GM19455 (cell line): ENCODE results near the gene RGL3.
"Not testable (repeated sequence)": the region's sequence is repeated elsewhere in the genome, so short reads cannot be mapped to it uniquely, and the experiment has no call there.

ENCODE experiments used
- ATAC-seq: cut with Tn5 transposase; IDR thresholded peaks from one replicate; pipeline ENCODE4 v1.9.1; 2021; ENCODE audit not compliant: unreplicated experiment

The RGL3 gene

DNA sequence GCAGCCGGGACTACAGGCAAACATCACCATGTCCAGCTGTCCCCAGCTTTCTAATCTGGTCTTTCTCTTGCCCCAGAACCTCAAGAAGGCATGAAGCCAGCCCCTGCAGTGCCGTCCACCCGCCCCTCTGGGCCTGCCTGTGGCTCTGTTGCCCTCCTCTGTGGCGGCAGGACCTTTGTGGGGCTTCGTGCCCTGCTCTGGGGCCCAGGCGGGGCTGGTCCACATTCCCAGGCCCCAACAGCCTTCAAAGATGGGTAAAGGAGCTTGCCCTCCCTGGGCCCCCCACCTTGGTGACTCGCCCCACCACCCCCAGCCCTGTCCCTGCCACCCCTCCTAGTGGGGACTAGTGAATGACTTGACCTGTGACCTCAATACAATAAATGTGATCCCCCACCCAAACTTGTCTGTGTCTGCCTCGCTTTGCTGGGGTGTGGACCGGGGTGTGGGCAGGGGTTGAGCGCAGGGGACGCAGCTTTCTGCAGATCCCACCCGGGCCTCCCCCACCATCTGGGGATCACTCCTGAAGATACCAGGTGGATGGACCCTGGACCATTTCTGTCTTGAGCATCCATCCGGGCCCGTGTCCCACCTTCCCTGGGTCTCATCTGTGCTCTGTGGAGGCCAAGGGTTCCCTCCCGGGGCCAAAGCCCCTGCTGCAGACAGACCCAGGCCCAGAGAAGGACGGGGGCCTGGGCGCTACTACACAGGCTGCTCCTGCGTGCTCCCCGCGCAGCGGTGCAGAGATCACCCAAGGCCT is 31.6 kb upstream of the RGL3 start:
- ATAC-seq = no peak

- ATAC-seq = no peak
Observed at GRCh38 chr19:11448923-11449554, 29.9 kb upstream of the RGL3 start.

GRCh38 chr19:11448410-11448809 is 29.3 kb upstream of the RGL3 start:
- ATAC-seq = no peak

GRCh38 chr19:11447347-11448262 is 28.5 kb upstream of the RGL3 start:
- no peak for ATAC-seq

- no peak for ATAC-seq
Observed at GRCh38 chr19:11446652-11447301, 27.7 kb upstream of the RGL3 start.

DNA sequence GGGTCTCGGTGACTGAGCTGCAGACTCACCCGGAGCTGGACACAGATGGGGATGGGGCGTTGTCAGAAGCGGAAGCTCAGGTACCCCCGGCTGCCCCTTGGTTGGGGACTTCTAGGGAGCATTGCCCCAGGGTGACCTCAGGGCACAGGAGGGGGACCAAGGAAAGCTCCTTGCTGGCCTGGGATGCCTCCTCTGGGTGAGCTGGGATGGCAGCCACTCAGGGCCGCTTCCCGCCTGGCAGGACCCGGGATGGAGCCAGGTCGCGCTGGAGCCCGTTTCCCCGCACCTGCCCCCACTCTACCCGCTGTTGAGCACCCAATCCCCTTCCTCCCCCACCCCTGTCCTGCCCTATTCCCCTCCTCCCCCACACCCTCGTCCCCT is 27.1 kb upstream of the RGL3 start:
- no peak for ATAC-seq

DNA sequence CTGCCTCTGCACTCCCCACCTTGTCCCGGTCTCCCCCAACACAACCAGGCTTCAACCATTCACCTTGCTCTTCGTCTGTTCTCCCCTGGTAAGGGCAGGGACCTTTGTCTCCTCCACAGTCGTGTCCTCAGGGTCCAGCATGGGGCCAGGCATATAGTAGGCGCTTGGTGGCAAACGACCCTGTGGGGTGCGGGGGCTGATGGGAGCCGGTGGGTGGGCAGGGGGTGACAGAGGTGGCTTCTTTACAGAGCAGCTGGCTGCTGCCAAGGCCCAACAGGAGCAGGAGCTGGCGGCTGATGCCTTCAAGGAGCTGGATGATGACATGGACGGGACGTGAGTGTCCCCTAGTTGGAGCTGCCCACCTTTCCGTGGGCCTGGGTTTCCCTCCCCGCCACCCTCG is 26.0 kb upstream of the RGL3 start:
- ATAC-seq = no peak

GRCh38 chr19:11444059-11444458 is 24.9 kb upstream of the RGL3 start:
- ATAC-seq = no peak

- no peak for ATAC-seq
Observed at GRCh38 chr19:11437955-11438354, 18.8 kb upstream of the RGL3 start.

GRCh38 chr19:11435833-11436313 is 16.8 kb upstream of the RGL3 start:
- no peak for ATAC-seq

- ATAC-seq = peak; percentile 88
Observed at GRCh38 chr19:11435057-11435832, 16.1 kb upstream of the RGL3 start, which contains the start of the genes ODAD3 and PRKCSH. Gene ODAD3 (minus strand): TSS chr19:11435121. CDS start chr19:11435016, 105 bp downstream. Gene PRKCSH (plus strand): TSS chr19:11435635. CDS start chr19:11436118, 483 bp downstream.

GRCh38 chr19:11434703-11435056 is 15.6 kb upstream of the RGL3 start:
- peak; percentile 26 for ATAC-seq

DNA sequence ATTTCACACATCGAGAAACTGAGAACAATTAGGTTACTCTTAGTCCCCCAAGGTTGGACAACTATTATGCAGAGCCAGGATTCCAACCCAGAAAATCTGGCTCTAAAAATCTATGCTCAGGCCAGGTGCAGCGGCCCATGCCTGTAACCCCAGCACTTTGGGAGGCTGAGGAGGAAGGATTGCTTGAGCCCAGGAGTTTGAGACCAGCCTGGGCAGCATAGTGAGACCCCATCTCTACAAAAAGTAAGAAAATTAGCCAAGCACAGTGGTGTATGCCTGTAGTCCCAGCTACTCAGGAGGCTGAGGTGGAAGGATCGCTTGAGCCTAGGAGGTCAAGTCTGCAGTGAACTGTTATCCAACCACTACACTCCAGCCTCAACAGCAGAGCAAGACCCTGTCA is 14.4 kb upstream of the RGL3 start:
- ATAC-seq = not testable (repeated sequence)

- ATAC-seq = no peak
Observed at GRCh38 chr19:11426656-11427055, 7.5 kb upstream of the RGL3 start.

DNA sequence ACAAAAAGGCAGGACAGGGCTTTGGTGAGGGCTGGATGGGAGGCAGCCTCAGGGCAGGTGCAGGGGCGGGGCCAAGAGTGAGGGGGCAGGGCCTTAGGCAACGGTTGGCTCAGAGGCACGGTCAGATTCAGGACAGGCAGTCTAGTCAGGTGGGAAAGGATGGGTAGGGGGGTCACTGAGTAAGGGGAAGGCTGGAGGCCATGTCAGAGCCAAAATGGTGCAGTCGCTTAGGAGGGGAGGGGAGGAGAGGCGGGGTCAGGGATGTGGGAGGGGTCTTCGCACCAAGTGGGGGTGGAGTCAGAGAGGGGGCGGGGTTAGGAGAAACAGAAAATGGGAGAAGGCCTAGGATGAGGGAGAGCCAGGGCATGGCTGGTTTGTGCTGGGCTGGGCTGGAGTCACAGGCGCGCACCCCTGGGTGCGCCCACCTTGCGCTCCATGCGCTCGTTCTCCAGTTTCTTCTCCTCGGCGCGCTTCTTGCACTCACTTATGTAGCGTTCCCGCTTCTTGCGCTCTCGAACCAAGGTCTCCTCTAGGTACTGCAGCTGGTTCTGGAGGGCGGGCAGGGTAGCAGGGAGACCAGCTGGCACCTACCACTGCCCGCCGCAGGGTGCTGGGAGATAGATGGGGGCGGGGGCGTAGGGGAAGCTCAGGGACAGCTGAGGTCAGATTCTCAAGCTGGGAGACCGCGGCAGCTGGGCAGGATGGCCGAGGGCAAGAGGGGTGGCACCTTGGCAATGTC is 6.8 kb upstream of the RGL3 start:
- no peak for ATAC-seq

DNA sequence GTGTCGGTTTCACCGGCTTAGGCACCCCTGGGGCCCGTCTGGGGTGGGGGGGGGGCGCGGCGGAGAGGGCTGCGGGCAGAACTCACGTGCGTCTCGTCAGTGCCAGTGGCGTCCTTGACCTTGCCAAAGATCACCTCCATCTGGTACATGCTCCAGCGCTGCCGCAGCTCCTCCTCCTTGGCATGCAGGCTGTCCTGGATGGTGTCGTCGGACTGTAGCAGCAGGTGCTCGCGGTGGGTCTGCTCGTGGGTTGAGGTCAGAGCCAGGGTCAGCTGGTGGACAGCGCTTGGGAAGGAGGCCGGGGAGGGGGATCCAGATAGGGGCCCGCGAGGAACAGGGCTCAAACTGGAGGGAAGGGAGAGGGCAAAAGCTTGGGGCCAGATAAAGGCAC is 4.7 kb upstream of the RGL3 start:
- ATAC-seq = no peak

GRCh38 chr19:11423164-11423790 is 4.2 kb upstream of the RGL3 start:
- ATAC-seq = no peak

GRCh38 chr19:11422163-11423065 is 3.3 kb upstream of the RGL3 start:
- no peak for ATAC-seq
